Frontal cortex (tissue), 4 donors: ENCODE measurements around the gene SLC2A9. TPM values are rescaled to one million over a fixed set of nuclear protein-coding genes. Genes with fewer than 3 reads are reported as not detected.

Experiments
- DNase-seq, 2 donors: peaks; one replicate each; pipeline ENCODE4 v3.0.0; 2012; ENCODE audit warnings: low spot score in 2 of 2
- FAIRE-seq: peaks from 2 replicates; lab custom pipeline; 2012; peaks lifted over from hg19 to GRCh38; lab: Jason Lieb, UNC
- total RNA-seq: library from RNA; depleted of rRNA; stranded (reverse); fragments of >200 nt; gene quantifications from one replicate; pipeline ENCODE4 v1.2.3, GENCODE V29; 2014
- donor health status: control.
- donor health status: control.
- donor health status: control.

SLC2A9 gene
- total RNA-seq, 1 donor from 2014 or later: 2.9 TPM

DNA sequence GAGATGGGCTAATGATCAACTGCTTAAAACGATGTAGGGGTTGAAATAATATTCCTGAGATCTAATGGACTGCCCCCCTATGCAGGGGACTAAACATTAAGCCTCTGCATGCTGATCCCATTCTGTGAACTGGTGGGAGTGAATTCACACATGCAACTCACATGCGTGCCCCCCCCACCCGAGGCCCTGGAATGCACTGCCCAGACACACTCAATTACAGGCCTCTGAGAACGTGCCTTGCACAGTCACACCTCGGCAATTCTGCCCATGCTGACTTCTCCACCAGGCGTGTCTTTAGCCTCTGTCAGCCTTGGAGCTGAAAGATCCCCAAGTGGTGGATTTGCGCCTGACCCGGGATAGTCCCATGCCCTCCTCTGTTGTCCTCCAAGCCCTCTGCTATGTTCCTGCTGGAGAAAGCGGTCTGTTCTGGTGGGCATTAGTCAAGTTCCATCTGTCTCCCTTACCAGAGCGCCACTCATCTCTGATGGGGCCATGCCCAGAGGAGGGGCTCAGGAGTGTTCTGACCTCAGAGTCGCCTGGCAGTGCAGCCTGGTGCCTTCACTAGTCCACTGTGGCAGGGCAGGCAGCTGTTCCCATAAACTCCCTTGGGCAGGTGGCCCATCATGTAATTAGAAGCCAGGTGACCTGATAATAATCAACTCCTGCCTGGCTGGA lies 153.4 kb downstream of the SLC2A9 start:
- DNase-seq: no peak
- no peak for FAIRE-seq

DNA sequence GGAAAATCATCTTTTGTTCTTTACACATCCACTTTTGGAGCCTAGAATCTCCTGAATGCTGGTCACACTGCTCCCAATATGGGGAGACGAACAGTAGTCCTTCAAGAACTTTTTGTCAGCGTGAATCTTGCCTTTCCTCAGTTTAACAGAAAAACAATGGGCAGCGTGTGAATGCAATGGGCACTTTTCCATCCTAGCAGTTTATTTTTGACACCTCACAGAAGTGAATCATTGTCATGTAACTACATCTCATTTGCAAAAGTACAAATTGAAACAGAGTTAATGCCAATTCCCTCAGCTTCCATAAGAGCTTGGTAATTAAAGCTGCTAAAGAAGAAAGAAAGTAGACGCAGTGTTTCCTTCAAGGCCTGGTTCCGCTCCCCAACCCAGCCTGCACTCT lies 154.4 kb downstream of the SLC2A9 start:
- no peak for DNase-seq
- no peak for FAIRE-seq

DNA sequence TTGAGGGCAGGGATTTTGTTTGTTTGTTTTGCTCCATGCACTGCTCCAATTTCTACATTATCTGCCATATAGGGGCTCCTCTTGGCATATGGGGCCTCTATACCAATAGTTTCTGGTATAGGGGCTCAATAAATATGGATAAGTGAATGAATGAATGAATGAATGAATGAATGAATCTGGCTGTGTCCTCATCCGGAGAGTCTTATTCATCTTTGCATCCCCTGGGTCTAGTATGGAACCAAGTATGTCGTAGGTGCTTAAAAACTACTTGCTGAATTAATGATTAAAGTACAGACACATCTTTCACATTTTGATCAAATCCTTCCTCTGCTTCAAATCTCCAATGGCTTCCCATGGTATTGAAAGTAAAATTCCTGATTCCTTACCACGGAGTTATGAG lies 159.7 kb downstream of the SLC2A9 start:
- DNase-seq (no peak), FAIRE-seq (no peak)

DNA sequence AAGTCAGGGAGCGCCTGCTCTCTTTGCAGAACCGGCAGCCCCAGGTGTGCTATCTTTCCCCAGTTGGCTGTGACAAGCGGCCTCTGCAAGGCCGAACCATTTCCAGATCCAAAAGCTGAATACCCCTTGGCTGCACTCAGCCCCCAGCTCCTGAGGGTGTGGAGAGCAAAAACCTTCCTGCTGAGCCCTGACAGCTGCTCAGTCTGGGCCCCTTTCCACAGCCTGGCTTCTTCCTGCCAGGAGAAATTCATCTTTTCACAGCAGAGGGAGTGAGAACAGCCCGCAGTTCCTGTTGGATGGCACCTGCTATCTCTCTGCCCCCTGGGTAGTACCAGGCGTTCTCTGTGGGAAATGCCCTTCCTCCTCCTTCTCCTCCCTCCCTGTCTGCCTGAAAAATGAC lies 161.5 kb downstream of the SLC2A9 start:
- DNase-seq: no peak
- no peak for FAIRE-seq

DNA sequence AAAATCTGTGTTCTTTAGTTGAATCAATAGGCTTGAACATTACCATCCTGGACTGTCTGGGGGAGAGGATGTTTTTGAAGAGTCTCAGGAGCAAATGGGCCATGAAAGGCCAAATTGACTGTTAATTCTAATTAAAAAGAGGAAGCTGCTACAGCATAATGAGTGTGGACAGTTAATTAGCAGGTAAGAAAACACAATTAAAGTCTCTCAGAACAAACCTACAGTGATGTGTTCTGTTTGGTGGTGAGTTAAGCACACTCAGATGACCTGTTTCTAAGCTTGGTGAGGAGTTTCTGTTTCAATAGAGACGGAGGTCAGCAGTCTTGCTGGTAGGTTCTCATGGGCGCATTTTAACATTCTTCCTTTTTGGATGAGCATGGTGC lies 171.8 kb downstream of the SLC2A9 start:
- no peak for DNase-seq
- FAIRE-seq: no peak

DNA sequence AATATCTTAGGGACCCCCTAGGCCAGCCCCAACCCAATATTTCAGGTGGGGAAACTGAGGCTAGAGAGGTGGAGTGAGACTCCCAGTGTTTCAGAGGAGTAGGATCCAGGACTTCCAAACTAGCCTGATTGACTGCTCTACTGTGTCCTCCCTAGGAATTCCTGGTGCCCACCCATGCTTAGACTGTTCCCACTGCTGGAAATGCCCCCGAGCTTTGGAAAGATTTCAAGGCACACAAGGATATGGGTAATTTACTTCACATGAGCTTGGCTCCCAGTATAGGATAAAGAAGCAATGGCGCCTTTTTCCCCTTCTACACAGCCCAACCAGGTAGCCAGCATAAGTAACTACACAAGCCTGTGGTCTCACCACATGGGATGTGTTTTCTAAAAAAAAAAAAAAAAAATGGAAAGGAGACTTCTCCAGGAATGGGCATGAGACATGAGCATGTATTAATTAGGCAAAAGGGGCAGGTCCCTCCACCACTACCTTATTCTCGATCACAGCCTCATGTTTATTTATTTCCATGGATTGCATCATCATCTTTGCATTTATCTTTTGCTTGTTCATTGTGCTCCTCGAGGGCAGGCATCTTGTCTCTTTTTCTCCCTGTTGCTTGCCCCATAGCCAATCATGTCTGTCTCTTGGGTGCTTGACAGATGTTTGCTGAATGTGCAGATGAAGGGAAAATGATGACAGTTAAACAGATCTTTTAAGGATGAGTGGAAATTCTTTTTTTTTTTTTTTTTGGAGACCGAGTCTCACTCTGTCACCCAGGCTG lies 173.1 kb downstream of the SLC2A9 start:
- FAIRE-seq: no peak
- no peak for DNase-seq

DNA sequence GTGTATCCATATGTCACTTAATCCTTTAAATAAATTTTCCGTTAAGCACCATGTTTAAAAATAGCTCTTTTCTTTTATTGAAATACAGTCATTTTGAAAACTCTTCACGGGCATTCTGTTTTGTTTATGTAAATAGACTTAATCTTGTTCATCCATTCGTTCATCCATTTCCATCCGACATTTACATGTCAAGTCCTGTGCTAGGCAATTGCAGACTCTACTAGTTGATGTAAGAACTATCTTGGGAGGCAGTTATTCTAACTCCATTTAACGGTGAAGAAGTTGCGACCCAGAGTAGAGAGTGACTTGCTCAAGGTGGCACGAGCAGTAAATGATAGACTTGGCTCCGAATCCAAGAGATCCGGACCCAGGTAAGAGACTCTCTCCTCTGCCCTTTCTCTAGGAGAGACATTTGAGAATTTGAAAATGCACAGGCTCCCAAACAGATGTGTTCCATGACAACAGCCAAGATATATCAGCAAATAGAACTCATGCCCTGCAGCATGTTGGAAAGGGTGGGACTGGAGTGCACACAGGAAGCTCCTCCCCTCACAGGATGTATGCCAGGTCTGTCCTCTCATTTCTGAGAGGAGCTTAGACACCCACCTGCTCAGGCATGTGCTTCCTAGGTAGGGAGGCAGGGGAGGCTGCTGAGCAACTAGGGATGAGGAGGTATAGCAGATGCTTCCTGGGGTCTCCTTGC lies 175.4 kb downstream of the SLC2A9 start:
- FAIRE-seq (no peak), DNase-seq (no peak)

DNA sequence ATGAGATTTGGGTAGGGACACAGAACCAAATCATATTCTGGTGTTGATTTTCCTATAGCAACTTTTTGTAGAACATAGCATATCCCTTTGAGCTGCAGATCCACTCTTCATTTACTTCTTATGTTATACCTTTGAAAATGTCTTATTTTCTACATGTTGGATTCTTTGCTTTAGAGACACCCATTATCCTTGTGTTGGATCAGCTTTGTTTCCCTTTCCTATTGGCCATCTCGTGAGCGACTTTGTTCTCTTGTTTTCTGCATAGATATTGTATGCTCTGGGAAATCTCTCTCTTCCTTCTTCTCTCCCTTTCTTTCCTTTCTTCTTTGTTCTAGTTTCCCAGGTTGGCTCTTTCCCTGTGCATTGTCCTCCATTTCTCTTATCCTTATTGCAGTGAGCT lies 180.2 kb downstream of the SLC2A9 start:
- no peak for DNase-seq
- FAIRE-seq: no peak

DNA sequence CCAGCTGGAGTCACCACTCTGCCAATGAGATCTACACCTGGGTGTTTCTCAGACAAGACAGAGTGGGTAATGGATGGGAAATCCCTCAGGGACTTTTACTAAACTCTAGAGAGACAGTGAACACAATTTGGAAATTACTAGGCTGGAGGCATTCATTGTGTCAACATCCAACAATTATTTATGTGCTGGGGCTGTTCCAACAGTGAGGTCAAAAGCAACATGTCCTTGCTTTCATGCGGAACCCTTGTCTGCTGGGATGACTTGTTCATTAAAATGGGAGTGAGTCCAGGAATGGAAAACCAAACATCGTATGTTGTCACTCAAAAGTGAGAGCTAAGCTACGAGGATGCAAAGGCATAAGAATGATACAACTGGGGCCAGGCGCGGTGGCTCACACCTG lies 185.9 kb downstream of the SLC2A9 start:
- no peak for FAIRE-seq
- DNase-seq: no peak

DNA sequence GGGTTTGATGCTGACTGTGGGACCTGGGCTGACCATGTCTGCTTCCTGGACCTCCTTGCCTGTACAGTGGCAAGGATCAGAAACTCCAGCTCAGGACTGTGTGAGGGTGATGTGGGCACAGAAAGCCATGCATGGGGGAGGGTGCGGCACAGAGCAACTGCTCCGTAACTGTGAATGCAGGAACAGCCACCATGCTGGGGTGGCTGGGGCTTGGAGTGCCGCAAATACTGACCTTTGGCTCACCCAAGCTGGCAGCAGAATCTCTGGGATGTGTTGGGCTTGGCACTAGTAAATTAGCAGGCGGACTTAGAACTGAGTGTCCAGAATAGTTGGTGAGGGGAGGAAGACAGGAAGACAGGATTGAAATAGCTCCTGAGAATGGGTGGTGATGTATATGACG lies 187.9 kb downstream of the SLC2A9 start:
- no peak for FAIRE-seq

DNA sequence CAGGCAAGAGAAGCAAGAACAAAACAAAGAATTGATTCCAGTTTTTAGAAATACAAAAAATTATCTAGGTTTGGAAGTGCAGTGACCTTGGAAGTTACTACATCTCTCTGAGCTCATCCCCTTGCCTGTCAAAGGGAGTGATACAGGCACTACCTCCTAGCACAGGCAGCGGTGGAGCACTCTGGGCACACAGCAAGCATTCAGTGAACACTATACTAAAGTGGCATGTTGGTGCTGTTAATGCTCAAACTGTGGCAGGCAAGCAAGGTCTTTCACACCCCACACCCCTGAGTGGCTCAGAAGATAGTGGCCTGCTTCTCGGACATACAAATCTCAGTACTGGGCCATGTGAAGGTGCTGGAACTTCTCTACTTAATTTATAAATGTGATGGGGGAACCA lies 188.7 kb downstream of the SLC2A9 start:
- FAIRE-seq: no peak
- no peak for DNase-seq

More for the DNA sequence above, 187.9 kb downstream of the SLC2A9 start:
- no peak for DNase-seq

DNA sequence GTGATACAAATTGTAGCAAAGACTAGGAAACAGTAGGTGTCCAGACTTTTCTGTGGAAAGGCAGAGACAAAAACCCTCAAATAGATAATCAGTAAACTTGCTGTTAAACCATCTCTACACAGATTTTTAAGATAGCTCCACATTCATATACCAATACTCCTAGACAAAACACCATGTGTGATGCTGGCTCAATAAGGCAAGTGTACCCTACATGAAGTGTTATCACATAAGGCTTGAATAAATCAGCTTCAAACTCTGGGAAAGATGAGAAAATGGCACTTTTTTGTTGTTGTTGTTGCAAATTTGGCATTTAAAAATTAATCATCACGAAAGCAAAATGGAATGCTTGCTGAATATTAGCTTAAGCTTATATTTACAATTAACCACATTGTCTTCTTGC lies 194.7 kb downstream of the SLC2A9 start:
- no peak for DNase-seq
- no peak for FAIRE-seq

DNA sequence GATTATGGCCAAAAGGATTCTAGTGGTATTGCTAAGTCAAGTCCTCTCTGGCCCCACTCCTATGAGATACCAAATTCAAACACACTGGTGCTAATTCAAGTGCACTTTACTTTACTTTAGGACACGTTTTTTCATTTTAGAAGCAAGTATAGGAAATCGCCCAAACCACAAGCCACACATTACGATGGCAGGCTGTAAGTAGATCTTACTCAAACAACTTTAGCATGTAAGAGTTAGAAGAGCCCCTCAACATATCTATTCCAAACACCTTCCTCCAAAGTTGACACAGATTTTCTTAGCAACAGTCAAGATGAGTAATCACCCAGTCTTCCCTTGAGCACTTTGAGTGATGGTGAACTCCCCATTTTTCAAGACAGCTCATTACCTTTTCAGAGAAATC lies 196.2 kb downstream of the SLC2A9 start:
- DNase-seq (no peak), FAIRE-seq (no peak)

DNA sequence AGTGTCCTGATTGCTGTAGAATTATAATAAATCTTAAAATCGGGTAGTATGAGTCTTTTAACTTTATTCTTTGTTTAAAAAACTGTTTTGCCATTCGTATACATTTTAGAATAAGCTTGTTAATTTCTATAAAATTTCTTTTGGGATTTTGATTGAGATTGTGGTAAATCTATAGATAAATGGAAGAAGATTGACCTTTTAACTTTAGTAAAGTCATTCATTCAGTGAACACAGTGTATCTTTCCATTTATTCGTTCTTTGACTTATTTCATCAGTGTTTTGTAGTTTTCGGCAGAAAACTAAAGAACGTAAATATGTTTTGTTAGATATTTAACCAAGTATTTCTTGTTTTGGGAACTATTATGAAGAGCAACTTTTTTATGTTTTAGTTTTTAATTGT lies 201.0 kb downstream of the SLC2A9 start:
- FAIRE-seq (no peak), DNase-seq (no peak)

DNA sequence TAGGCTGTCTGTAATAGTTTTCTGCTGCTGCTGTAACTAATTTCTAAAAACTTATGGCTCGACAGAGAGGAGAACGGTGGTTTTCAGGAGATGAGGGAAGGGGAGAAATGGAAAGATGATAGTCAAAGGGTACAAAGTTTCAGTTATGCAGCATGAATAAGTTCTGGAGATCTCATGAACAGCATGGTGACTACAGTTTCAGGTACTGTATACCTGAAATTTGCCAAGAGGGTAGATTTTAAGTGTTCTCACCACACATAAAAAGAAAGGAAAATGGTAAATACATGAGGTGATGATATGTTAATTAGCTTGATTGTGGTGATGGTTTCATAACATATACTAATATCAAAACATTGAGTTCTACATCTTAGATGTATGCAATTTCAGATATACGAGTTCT lies 205.0 kb downstream of the SLC2A9 start:
- FAIRE-seq: no peak
- no peak for DNase-seq

DNA sequence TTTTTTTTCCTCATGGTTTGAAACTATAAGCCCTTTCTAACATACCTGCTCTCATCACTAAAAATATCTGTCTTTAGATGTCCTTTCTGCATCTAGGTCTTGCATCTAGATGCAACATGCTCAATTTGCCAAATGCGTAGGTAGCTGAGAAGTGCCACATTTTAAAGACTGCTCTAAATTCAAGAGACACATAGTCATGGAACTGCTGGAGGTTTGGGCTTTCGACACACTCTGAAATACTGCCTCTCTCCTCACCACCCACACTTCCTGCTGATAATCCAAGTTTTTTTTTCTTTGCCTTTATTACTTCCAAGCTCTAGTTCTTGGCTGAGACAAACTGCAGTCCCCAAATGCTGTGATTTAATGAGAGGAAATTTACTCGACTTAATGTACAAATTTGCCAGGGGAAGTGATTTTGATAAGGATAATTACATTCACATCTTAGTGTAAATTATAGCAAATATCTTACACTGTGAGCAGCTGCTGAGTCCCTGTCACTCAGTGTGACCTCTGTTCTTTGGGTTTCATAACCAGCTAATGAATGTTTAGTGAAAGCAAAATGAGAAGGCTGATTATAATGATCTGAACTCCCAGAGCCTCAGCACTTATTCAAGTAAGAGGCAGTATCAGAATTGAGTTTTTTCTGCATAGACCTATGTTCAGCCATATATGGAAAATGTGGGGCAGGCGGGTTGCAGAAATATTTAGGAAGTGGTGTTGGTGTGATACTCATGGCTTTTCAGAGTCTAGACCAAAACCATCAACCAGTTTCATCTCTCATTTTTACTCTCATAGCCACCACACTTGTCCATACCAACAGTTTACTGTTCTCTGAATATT lies 208.6 kb downstream of the SLC2A9 start:
- no peak for DNase-seq

DNA sequence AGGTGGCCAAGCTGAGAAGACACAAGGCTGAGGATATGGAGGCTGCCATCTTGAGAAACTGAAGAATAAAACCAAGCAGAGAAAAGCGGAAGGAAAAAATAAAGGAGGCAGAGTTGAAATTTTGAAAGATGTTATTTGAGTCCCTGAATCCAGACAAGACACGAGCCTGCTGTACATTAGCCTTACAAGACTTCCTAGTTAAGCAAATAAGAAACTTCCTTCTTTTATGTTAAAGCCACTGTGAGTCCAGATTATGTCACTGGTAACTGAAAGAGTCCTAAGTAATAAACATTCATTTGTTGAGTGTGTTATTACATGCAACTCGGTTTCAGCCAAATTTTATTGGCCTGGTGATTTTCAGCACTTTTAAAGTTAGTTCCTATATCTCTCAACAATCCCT lies 209.5 kb downstream of the SLC2A9 start:
- DNase-seq: no peak
- no peak for FAIRE-seq

More for the DNA sequence above, 208.6 kb downstream of the SLC2A9 start:
- FAIRE-seq: no peak

DNA sequence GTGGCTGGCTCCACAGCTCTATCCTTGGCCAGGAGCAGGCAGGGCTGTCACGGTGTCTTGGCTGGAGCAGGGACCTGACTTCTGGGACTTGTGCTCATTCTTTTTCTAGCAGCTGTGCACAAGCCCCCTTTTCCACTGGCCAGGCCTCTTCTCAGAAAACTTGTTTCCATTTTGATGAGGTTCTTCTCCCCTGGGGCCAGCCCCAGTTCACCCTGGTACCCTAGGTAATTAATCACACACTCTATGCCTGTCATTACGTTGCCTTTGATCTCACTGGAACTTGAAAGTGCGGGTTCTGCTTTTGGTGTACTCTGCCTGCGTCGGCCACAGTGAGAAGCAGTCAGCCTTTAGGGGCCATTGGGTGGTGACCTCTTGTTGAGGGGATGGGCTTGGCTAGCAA lies 213.2 kb downstream of the SLC2A9 start:
- DNase-seq: no peak
- no peak for FAIRE-seq

DNA sequence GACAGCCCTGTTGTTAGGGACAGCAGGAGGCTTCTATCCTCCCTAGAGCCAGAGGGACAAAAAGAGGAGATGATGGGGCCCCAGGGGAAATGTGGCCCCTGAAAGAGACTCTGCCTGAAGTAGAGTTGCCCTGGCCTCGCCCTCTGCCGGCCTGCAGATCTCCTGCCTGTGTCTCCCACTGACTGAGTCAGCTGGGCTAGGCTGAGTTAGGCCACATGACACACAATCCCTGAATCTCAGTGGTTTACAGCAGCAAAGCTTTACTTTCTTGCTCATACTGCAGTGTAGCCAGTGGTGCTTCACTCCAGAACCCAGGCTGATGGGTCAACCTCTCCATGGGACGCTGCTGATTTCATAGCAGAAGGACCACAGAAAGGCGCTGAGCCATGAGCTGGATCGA lies 216.4 kb downstream of the SLC2A9 start:
- FAIRE-seq (no peak), DNase-seq (no peak)

DNA sequence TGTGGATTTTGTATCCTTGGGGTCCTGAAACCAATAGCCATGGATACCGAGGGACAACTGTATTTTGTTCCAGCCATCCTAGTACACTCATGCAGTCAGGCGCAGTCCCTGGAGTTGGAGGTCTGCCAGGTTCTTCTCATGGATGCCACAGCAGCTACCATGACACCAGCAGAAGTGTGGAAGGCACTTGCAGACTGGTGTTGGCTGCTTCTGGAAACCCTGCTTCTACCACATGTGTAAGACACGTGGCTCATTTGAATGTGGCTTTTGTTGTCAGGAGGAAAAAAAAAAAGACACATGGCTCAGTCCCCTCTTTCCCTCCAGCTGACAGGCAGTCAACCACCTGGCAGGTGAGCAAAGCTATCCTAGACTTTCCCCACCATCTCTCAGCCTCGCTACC lies 220.4 kb downstream of the SLC2A9 start:
- DNase-seq (no peak), FAIRE-seq (no peak)
